DND-41 (cell line): ENCODE data around the gene LPCAT3.

Source experiments
- ATAC-seq: fragments of 200-7000 bp; cut with Tn5 transposase; 3 replicates; pipeline ENCODE4 v1.9.1; 2021; ENCODE audit warnings: low read depth; ENCODE audit not compliant: insufficient read depth
- DNase-seq: peaks from one replicate; pipeline ENCODE4 v3.0.0-alpha.2; 2020
- H2AFZ ChIP-seq: 2 replicates; pipeline ENCODE4 v1.6.0; 2012; ENCODE audit warnings: low read depth, low read length
- H3K27ac ChIP-seq: 2 replicates; pipeline ENCODE4 v1.5.1; 2012; ENCODE audit warnings: low read length, inconsistent platforms
- H3K27me3 ChIP-seq: fragments of 200-600 bp; sonication (generic); 2 replicates; pipeline ENCODE4 v1.6.0; 2012; ENCODE audit warnings: low read length, mild to moderate bottlenecking, inconsistent platforms; ENCODE audit not compliant: insufficient read depth, poor library complexity
- H3K36me3 ChIP-seq: 2 replicates; pipeline ENCODE4 v1.5.1; 2012; ENCODE audit warnings: low read length, inconsistent platforms; ENCODE audit not compliant: insufficient read depth
- H3K4me1 ChIP-seq: 2 replicates; pipeline ENCODE4 v1.5.1; 2012; ENCODE audit warnings: mild to moderate bottlenecking, low read length; ENCODE audit not compliant: insufficient read depth
- H3K4me2 ChIP-seq: 2 replicates; pipeline ENCODE4 v1.6.0; 2012; ENCODE audit warnings: mild to moderate bottlenecking, moderate library complexity, low read length, inconsistent platforms; ENCODE audit not compliant: insufficient read depth
- H3K4me3 ChIP-seq, 2 experiments: fragments of 200-600 bp in 1 of 2; shearing (Covaris generic) in 1 of 2; 2 replicates each; pipeline ENCODE4 v1.5.1; 2012 to 2016; ENCODE audit warnings: inconsistent platforms in 2 of 2, low read length in 2 of 2, mild to moderate bottlenecking in 2 of 2, low read depth in 1 of 2, moderate library complexity in 1 of 2
- H3K79me2 ChIP-seq: 2 replicates; pipeline ENCODE4 v1.6.0; 2012; ENCODE audit warnings: low read length, inconsistent platforms; ENCODE audit not compliant: insufficient read depth
- H3K9ac ChIP-seq: 2 replicates; pipeline ENCODE4 v1.6.0; 2012; ENCODE audit warnings: low read depth, mild to moderate bottlenecking, inconsistent platforms, low read length, moderate library complexity
- H3K9me3 ChIP-seq: 2 replicates; pipeline ENCODE4 v1.5.1; 2012; ENCODE audit warnings: low read length, moderate library complexity, mild to moderate bottlenecking, inconsistent platforms; ENCODE audit not compliant: insufficient read depth, severe bottlenecking
- H4K20me1 ChIP-seq: 2 replicates; pipeline ENCODE4 v1.6.0; 2012; ENCODE audit warnings: low read length; ENCODE audit not compliant: insufficient read depth
- CTCF ChIP-seq: IDR thresholded peaks from 2 replicates; pipeline ENCODE4 v1.5.1; 2012; ENCODE audit warnings: borderline replicate concordance, low read length, moderate library complexity, mild to moderate bottlenecking; ENCODE audit not compliant: poor library complexity, severe bottlenecking; ENCODE audit errors: extremely low read depth
- EZH2 ChIP-seq: IDR thresholded peaks from 3 replicates; pipeline ENCODE4 v1.6.1; 2012; ENCODE audit warnings: borderline replicate concordance, low read depth, mild to moderate bottlenecking, moderate library complexity, low read length, inconsistent platforms; ENCODE audit not compliant: severe bottlenecking

Gene LPCAT3

GRCh38 chr12:6937481-6938352, 80.6 kb downstream of the LPCAT3 start:
- Histone ChIP-seq H3K4me3 (peak overlapping the region; percentile 65 to 90), H3K9me3 (no peaks in the 10 kb centered on the region), H3K36me3 (peaks cover 69% of the 10 kb centered on the region), H3K79me2 (peaks cover 55% of the 10 kb centered on the region), H3K4me1 (peaks cover 39% of the 10 kb centered on the region), H2AFZ (peak overlapping the region; percentile 78), H3K9ac (peak overlapping the region; percentile 97), H3K4me2 (peak overlapping the region; percentile 92), H3K27me3 (no peaks in the 10 kb centered on the region), H4K20me1 (peaks cover 8% of the 10 kb centered on the region), H3K27ac (peak overlapping the region; percentile 98)
- peak; percentile 90 for ATAC-seq
- peak; percentile 95 for DNase-seq
- TF ChIP-seq CTCF (peak; percentile 97), EZH2 (no peak)

- Histone ChIP-seq H3K4me2 (peak overlapping the region; percentile 92), H3K9me3 (no peaks in the 10 kb centered on the region), H3K4me3 (peak overlapping the region; percentile 65 to 90; a peak in 3 of 4 replicates), H3K27me3 (no peaks in the 10 kb centered on the region), H3K79me2 (peaks cover 64% of the 10 kb centered on the region), H3K27ac (peak overlapping the region; percentile 98), H3K36me3 (peaks cover 69% of the 10 kb centered on the region), H2AFZ (0 out of 2 replicates have a peak overlapping the region, but pooled peaks have one; percentile 78), H4K20me1 (peaks cover 11% of the 10 kb centered on the region), H3K9ac (peak overlapping the region; percentile 97), H3K4me1 (peaks cover 33% of the 10 kb centered on the region)
- DNase-seq (peak; percentile 72), ATAC-seq (peak; percentile 49)
- TF ChIP-seq EZH2, result no peak
- peak; percentile 38 for TF ChIP-seq CTCF
These were observed 81.4 kb downstream of the LPCAT3 start for GRCh38 chr12:6936636-6937480.

GRCh38 chr12:6936194-6936635, 82.1 kb downstream of the LPCAT3 start:
- no peak overlapping the region for H2AFZ ChIP-seq
- peaks cover 63% of the 10 kb centered on the region for H3K36me3 ChIP-seq
- ATAC-seq, result no peak
- peaks cover 64% of the 10 kb centered on the region for H3K79me2 ChIP-seq
- TF ChIP-seq CTCF (no peak), EZH2 (no peak)
- H3K4me2 ChIP-seq, result peak overlapping the region; percentile 92
- no peaks in the 10 kb centered on the region for H3K27me3 ChIP-seq
- H3K9me3 ChIP-seq, result no peaks in the 10 kb centered on the region
- H3K4me3 ChIP-seq, result peak overlapping the region in 1 of 2 experiments; percentile 90; a peak in 3 of 4 replicates
- H3K27ac ChIP-seq, result peak overlapping the region; percentile 98; the same call in 1 of the 2 replicates
- DNase-seq, result no peak
- H4K20me1 ChIP-seq, result peaks cover 11% of the 10 kb centered on the region
- peak overlapping the region; percentile 97 for H3K9ac ChIP-seq
- peaks cover 33% of the 10 kb centered on the region for H3K4me1 ChIP-seq
